IPS-11a (cell line): Measurements from ENCODE around the gene CCL26.

ENCODE experiments used
- H3K4me3 ChIP-seq: one replicate; pipeline ENCODE4 v1.5.1; 2013; ENCODE audit warnings: low read depth, low read length, control low read depth

CCL26 gene

GRCh38 chr7:75772081-75773077, at the start of gene CCL26:
Gene CCL26, minus strand, starts transcription at chr7:75772211. Its CDS starts 35 bp downstream, at chr7:75772176.
- H3K4me3 ChIP-seq: no peak within 1 kb of the TSS

- no peak overlapping the region for H3K4me3 ChIP-seq
These were observed 48.7 kb upstream of the CCL26 start for GRCh38 chr7:75820688-75821087.

- H3K4me3 ChIP-seq: no peak overlapping the region
These were observed 47.7 kb upstream of the CCL26 start for GRCh38 chr7:75819711-75820110.

- H3K4me3 ChIP-seq: no peak overlapping the region
These were observed 46.5 kb upstream of the CCL26 start for GRCh38 chr7:75818472-75818871.

- no peak overlapping the region for H3K4me3 ChIP-seq
These were observed 45.1 kb upstream of the CCL26 start for GRCh38 chr7:75817116-75817515.

GRCh38 chr7:75815418-75816064, 43.5 kb upstream of the CCL26 start:
- no peak overlapping the region for H3K4me3 ChIP-seq

GRCh38 chr7:75814407-75814947, 42.5 kb upstream of the CCL26 start:
- no peak overlapping the region for H3K4me3 ChIP-seq

- no peak within 1 kb of the TSS for H3K4me3 ChIP-seq
These were observed 41.8 kb upstream of the CCL26 start, which contains the start of gene CCL24 for GRCh38 chr7:75813781-75814236. Gene CCL24, minus strand, starts transcription at chr7:75813806. Its CDS starts 91 bp downstream, at chr7:75813715.

- no peak overlapping the region for H3K4me3 ChIP-seq
These were observed 41.1 kb upstream of the CCL26 start for GRCh38 chr7:75813084-75813483.

- H3K4me3 ChIP-seq: no peak overlapping the region
These were observed 40.1 kb upstream of the CCL26 start for GRCh38 chr7:75811894-75812678.

- H3K4me3 ChIP-seq: no peak overlapping the region
These were observed 37.4 kb upstream of the CCL26 start for GRCh38 chr7:75809396-75809795.

- no peak overlapping the region for H3K4me3 ChIP-seq
These were observed 36.1 kb upstream of the CCL26 start for GRCh38 chr7:75808106-75808505.

- H3K4me3 ChIP-seq: no peak overlapping the region
These were observed 35.4 kb upstream of the CCL26 start for GRCh38 chr7:75807452-75807851.

- H3K4me3 ChIP-seq: no peak overlapping the region
These were observed 34.7 kb upstream of the CCL26 start for GRCh38 chr7:75806560-75807307.

- no peak overlapping the region for H3K4me3 ChIP-seq
These were observed 32.7 kb upstream of the CCL26 start for GRCh38 chr7:75804705-75805104.

- H3K4me3 ChIP-seq: no peak overlapping the region
These were observed 32.0 kb upstream of the CCL26 start for GRCh38 chr7:75804004-75804403.

GRCh38 chr7:75802552-75802821, 30.5 kb upstream of the CCL26 start:
- no peak overlapping the region for H3K4me3 ChIP-seq

GRCh38 chr7:75798770-75799169, 26.8 kb upstream of the CCL26 start:
- H3K4me3 ChIP-seq: no peak overlapping the region

- no peak overlapping the region for H3K4me3 ChIP-seq
These were observed 24.4 kb upstream of the CCL26 start for GRCh38 chr7:75796420-75796819.

GRCh38 chr7:75795831-75796285, 23.8 kb upstream of the CCL26 start:
- no peak overlapping the region for H3K4me3 ChIP-seq
